Measurements from ENCODE around the gene C1orf21. TPM values are rescaled to one million over a fixed set of nuclear protein-coding genes. Genes with fewer than 3 reads are reported as not detected.

C1orf21 gene
- total and polyA plus RNA-seq, 5 experiments from 2014 or later: 0.60 to 30.9 (median 0.84) TPM

GRCh38 chr1:184635347-184635979 is 248.6 kb downstream of the C1orf21 start:
- POLR2A ChIA-PET: no interaction called here
- peaks cover 0 to 12% (median 0%) of the 10 kb centered on the region in 5 donors for H3K27me3 Mint-ChIP-seq
- DNase-seq (no peak), ATAC-seq (no peak)
- H3K27ac Mint-ChIP-seq: no peak overlapping the region
- H3K4me3 Mint-ChIP-seq: no peak overlapping the region
- H3K4me1 Mint-ChIP-seq: peaks cover 0 to 1% (median 0%) of the 10 kb centered on the region in 4 donors
- H3K36me3 Mint-ChIP-seq: no peaks in the 10 kb centered on the region
- no peaks in the 10 kb centered on the region for H3K9me3 Mint-ChIP-seq

- no peaks in the 10 kb centered on the region for H3K9me3 Mint-ChIP-seq
- H3K36me3 Mint-ChIP-seq: no peaks in the 10 kb centered on the region
- H3K27ac Mint-ChIP-seq: no peak overlapping the region
- no peak overlapping the region for H3K4me3 Mint-ChIP-seq
- ATAC-seq (no peak), DNase-seq (no peak)
- peaks cover 0 to 1% (median 0%) of the 10 kb centered on the region in 4 donors for H3K4me1 Mint-ChIP-seq
- peaks cover 0 to 13% (median 3%) of the 10 kb centered on the region in 5 donors for H3K27me3 Mint-ChIP-seq
- POLR2A ChIA-PET: no interaction called here
These were observed 249.2 kb downstream of the C1orf21 start for GRCh38 chr1:184635980-184636431.

- Mint-ChIP-seq H3K36me3 (no peaks in the 10 kb centered on the region), H3K27ac (no peak overlapping the region), H3K27me3 (peaks cover 4 to 20% (median 14%) of the 10 kb centered on the region in 5 donors), H3K4me3 (no peak overlapping the region), H3K9me3 (no peaks in the 10 kb centered on the region), H3K4me1 (peaks cover 0 to 1% (median 0%) of the 10 kb centered on the region in 4 donors)
- ATAC-seq (no peak), DNase-seq (no peak)
- POLR2A ChIA-PET: no interaction called here
These were observed 250.9 kb downstream of the C1orf21 start for GRCh38 chr1:184637664-184638240.

- H3K27me3 Mint-ChIP-seq: peaks cover 6 to 23% (median 20%) of the 10 kb centered on the region in 5 donors
- DNase-seq: no peak
- H3K9me3 Mint-ChIP-seq: no peaks in the 10 kb centered on the region
- POLR2A ChIA-PET: no interaction called here
- ATAC-seq: no peak
- no peaks in the 10 kb centered on the region for H3K36me3 Mint-ChIP-seq
- H3K27ac Mint-ChIP-seq: no peak overlapping the region
- H3K4me1 Mint-ChIP-seq: peaks cover 0 to 1% (median 0%) of the 10 kb centered on the region in 4 donors
- H3K4me3 Mint-ChIP-seq: no peak overlapping the region
These were observed 252.4 kb downstream of the C1orf21 start for GRCh38 chr1:184639205-184639604.

GRCh38 chr1:184640505-184640904 is 253.7 kb downstream of the C1orf21 start:
- H3K36me3 Mint-ChIP-seq: no peaks in the 10 kb centered on the region
- no peak overlapping the region for H3K27ac Mint-ChIP-seq
- POLR2A ChIA-PET: no interaction called here
- DNase-seq (no peak), ATAC-seq (no peak)
- H3K9me3 Mint-ChIP-seq: no peaks in the 10 kb centered on the region
- H3K4me3 Mint-ChIP-seq: no peak overlapping the region
- no peaks in the 10 kb centered on the region for H3K4me1 Mint-ChIP-seq
- H3K27me3 Mint-ChIP-seq: peaks cover 7 to 33% (median 22%) of the 10 kb centered on the region in 5 donors

GRCh38 chr1:184641894-184642293 is 255.1 kb downstream of the C1orf21 start:
- Mint-ChIP-seq H3K27me3 (peaks cover 7 to 33% (median 22%) of the 10 kb centered on the region in 5 donors), H3K4me3 (no peak overlapping the region), H3K27ac (no peak overlapping the region), H3K36me3 (no peaks in the 10 kb centered on the region), H3K4me1 (no peaks in the 10 kb centered on the region), H3K9me3 (no peaks in the 10 kb centered on the region)
- ATAC-seq: no peak
- no peak for DNase-seq
- POLR2A ChIA-PET: no interaction called here

- Mint-ChIP-seq H3K27ac (no peak overlapping the region), H3K9me3 (peaks cover 0 to 3% (median 0%) of the 10 kb centered on the region in 9 donors), H3K4me1 (no peaks in the 10 kb centered on the region), H3K36me3 (no peaks in the 10 kb centered on the region), H3K27me3 (peaks cover 7 to 33% (median 22%) of the 10 kb centered on the region in 5 donors), H3K4me3 (no peak overlapping the region)
- ATAC-seq (no peak), DNase-seq (no peak)
- POLR2A ChIA-PET: no interaction called here
These were observed 256.8 kb downstream of the C1orf21 start for GRCh38 chr1:184643661-184644060.

GRCh38 chr1:184644771-184645170 is 257.9 kb downstream of the C1orf21 start:
- POLR2A ChIA-PET: interaction anchor here (0.8 kb wide), 1 partner anchor 10 kb away, joined by 3 read pairs; no protein-coding TSS in a partner anchor
- no peak for DNase-seq
- no peak for ATAC-seq
- H3K9me3 Mint-ChIP-seq: peaks cover 0 to 3% (median 0%) of the 10 kb centered on the region in 9 donors
- H3K36me3 Mint-ChIP-seq: no peaks in the 10 kb centered on the region
- H3K4me3 Mint-ChIP-seq: no peak overlapping the region
- peaks cover 0 to 4% (median 0%) of the 10 kb centered on the region in 4 donors for H3K4me1 Mint-ChIP-seq
- no peak overlapping the region for H3K27ac Mint-ChIP-seq
- H3K27me3 Mint-ChIP-seq: peaks cover 7 to 35% (median 27%) of the 10 kb centered on the region in 5 donors

- POLR2A ChIA-PET: no interaction called here
- peaks cover 8 to 47% (median 22%) of the 10 kb centered on the region in 5 donors for H3K27me3 Mint-ChIP-seq
- H3K36me3 Mint-ChIP-seq: no peaks in the 10 kb centered on the region
- peaks cover 0 to 5% (median 0%) of the 10 kb centered on the region in 4 donors for H3K4me1 Mint-ChIP-seq
- DNase-seq (no peak), ATAC-seq (no peak)
- H3K27ac Mint-ChIP-seq: no peak overlapping the region
- peaks cover 0 to 5% (median 0%) of the 10 kb centered on the region in 9 donors for H3K9me3 Mint-ChIP-seq
- no peak overlapping the region for H3K4me3 Mint-ChIP-seq
These were observed 259.4 kb downstream of the C1orf21 start for GRCh38 chr1:184646178-184646701.

GRCh38 chr1:184646824-184647223 is 260.0 kb downstream of the C1orf21 start:
- Mint-ChIP-seq H3K27me3 (peaks cover 8 to 48% (median 24%) of the 10 kb centered on the region in 5 donors), H3K4me1 (peaks cover 0 to 5% (median 0%) of the 10 kb centered on the region in 4 donors), H3K36me3 (no peaks in the 10 kb centered on the region), H3K4me3 (no peak overlapping the region), H3K27ac (no peak overlapping the region), H3K9me3 (peaks cover 0 to 5% (median 3%) of the 10 kb centered on the region in 9 donors)
- ATAC-seq: no peak
- POLR2A ChIA-PET: no interaction called here
- no peak for DNase-seq

- no peak overlapping the region for H3K27ac Mint-ChIP-seq
- peaks cover 0 to 5% (median 3%) of the 10 kb centered on the region in 9 donors for H3K9me3 Mint-ChIP-seq
- H3K27me3 Mint-ChIP-seq: peaks cover 6 to 48% (median 18%) of the 10 kb centered on the region in 5 donors
- no peak for ATAC-seq
- DNase-seq: no peak
- peaks cover 0 to 5% (median 0%) of the 10 kb centered on the region in 4 donors for H3K4me1 Mint-ChIP-seq
- POLR2A ChIA-PET: no interaction called here
- H3K36me3 Mint-ChIP-seq: no peaks in the 10 kb centered on the region
- H3K4me3 Mint-ChIP-seq: no peak overlapping the region
These were observed 260.6 kb downstream of the C1orf21 start for GRCh38 chr1:184647471-184647870.

GRCh38 chr1:184648160-184648855 is 261.5 kb downstream of the C1orf21 start:
- no peak overlapping the region for H3K4me3 Mint-ChIP-seq

GRCh38 chr1:184648856-184649201 is 262.0 kb downstream of the C1orf21 start:
- H3K36me3 Mint-ChIP-seq: no peaks in the 10 kb centered on the region
- H3K4me1 Mint-ChIP-seq: peaks cover 0 to 5% (median 0%) of the 10 kb centered on the region in 4 donors
- H3K4me3 Mint-ChIP-seq: no peak overlapping the region
- H3K27me3 Mint-ChIP-seq: peaks cover 4 to 45% (median 15%) of the 10 kb centered on the region in 5 donors
- ATAC-seq (no peak), DNase-seq (no peak)
- POLR2A ChIA-PET: no interaction called here
- no peak overlapping the region for H3K27ac Mint-ChIP-seq
- H3K9me3 Mint-ChIP-seq: peaks cover 0 to 7% (median 3%) of the 10 kb centered on the region in 9 donors

More at GRCh38 chr1:184648160-184648855, 261.5 kb downstream of the C1orf21 start:
- POLR2A ChIA-PET: no interaction called here
- no peak for DNase-seq
- no peak for ATAC-seq
- H3K27me3 Mint-ChIP-seq: peaks cover 7 to 45% (median 14%) of the 10 kb centered on the region in 5 donors
- no peak overlapping the region for H3K27ac Mint-ChIP-seq
- peaks cover 0 to 5% (median 0%) of the 10 kb centered on the region in 4 donors for H3K4me1 Mint-ChIP-seq
- H3K9me3 Mint-ChIP-seq: peaks cover 0 to 7% (median 3%) of the 10 kb centered on the region in 9 donors
- no peaks in the 10 kb centered on the region for H3K36me3 Mint-ChIP-seq
